ENCODE measurements around the gene RBFOX2. TPM values are rescaled to one million over a fixed set of nuclear protein-coding genes. Genes with fewer than 3 reads are reported as not detected.

RBFOX2 gene
- total RNA-seq, 4 donors from 2014 or later = 103 to 139 (median 108) TPM

DNA sequence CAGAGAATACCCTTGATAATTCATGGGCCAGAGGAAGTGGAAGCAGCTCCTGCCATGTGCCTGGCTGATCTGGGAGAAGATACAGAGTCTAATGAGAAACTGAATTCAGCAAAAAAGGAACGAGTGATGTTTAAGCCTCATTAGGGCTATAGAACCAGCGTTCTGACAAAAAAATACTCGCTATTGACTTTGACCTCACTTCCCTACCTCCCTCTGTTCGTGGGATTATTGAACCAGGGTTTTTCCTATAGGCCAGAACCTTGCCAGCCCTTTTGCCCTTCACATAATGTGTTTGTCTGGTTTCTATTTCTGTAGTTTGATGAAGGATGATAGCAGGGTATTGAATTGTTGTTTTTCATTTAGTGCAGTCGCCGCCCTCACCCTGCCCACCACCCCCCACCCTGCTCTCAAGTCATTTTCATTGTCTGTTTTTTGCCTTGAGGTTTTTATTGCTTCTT is 7.6 kb upstream of the RBFOX2 start:
- Histone ChIP-seq H3K27me3 (no peaks in the 10 kb centered on the region), H3K4me1 (no peaks in the 10 kb centered on the region), H3K36me3 (no peaks in the 10 kb centered on the region), H3K4me3 (replicated peaks in 1 of 3) (no peak overlapping the region), H3K9me3 (no peaks in the 10 kb centered on the region), H3K27ac (no peak overlapping the region)
- 60 to 64% methylated on average over 6 of the region's 6 CpGs for WGBS, 2 donors
- no peak for TF ChIP-seq POLR2A (IDR thresholded peaks at IDR 0.05)
- TF ChIP-seq, protein P1, sequence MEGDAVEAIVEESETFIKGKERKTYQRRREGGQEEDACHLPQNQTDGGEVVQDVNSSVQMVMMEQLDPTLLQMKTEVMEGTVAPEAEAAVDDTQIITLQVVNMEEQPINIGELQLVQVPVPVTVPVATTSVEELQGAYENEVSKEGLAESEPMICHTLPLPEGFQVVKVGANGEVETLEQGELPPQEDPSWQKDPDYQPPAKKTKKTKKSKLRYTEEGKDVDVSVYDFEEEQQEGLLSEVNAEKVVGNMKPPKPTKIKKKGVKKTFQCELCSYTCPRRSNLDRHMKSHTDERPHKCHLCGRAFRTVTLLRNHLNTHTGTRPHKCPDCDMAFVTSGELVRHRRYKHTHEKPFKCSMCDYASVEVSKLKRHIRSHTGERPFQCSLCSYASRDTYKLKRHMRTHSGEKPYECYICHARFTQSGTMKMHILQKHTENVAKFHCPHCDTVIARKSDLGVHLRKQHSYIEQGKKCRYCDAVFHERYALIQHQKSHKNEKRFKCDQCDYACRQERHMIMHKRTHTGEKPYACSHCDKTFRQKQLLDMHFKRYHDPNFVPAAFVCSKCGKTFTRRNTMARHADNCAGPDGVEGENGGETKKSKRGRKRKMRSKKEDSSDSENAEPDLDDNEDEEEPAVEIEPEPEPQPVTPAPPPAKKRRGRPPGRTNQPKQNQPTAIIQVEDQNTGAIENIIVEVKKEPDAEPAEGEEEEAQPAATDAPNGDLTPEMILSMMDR (IDR thresholded peaks at IDR 0.05) = no peak
- intact Hi-C loops (cut with DNase I) = no loop called here
- no peak for DNase-seq

DNA sequence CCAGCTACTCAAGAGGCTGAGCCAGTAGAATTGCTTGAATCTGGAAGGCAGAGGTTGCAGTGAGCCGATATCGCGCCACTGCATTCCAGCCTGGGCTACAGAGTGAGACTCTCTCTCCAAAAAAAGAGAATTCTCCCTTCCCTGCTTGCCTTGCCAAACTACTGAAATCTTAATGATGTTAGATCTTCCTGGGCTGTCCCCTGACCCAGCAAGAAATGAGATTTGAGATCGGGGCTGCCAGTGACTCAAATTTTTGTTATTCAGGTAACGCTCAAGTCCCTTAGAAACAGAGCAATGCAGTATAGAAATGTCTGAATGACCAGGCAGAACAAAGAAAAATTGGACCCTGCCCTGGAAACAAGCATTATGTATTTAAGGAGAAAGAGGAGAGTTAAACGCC is 4.0 kb upstream of the RBFOX2 start:
- no peak for DNase-seq
- peaks cover 0 to 7% of the 10 kb centered on the region in 2 donors for H3K4me1 ChIP-seq
- H3K4me3 ChIP-seq (replicated peaks in 1 of 3) = no peak overlapping the region
- no peaks in the 10 kb centered on the region for H3K27me3 ChIP-seq
- 93 to 97% methylated on average over 6 of the region's 6 CpGs for WGBS, 2 donors
- no peaks in the 10 kb centered on the region for H3K36me3 ChIP-seq
- no peaks in the 10 kb centered on the region for H3K9me3 ChIP-seq
- H3K27ac ChIP-seq = no peak overlapping the region
- no peak for TF ChIP-seq POLR2A (IDR thresholded peaks at IDR 0.05)
- TF ChIP-seq, protein P1 (IDR thresholded peaks at IDR 0.05) = no peak
- intact Hi-C loops (cut with DNase I) = no loop called here

DNA sequence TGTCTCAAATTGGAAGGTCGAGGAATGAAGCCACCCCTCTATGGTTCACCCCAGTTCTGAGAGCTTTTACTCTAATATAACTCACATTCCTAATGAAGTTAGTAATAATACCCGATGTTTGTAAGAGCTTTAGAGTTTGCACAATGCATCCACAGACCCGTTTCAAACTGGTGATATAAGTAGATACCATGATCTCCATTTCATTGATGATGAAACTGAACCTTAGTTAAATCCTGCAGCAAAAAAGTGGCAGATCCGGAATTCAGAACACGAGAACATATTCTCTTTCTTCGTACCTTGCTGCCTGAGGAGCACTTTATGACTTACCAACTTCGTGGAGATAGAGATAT is 757 bp upstream of the RBFOX2 start:
- intact Hi-C loops (cut with DNase I) = no loop called here
- no peak for TF ChIP-seq POLR2A (IDR thresholded peaks at IDR 0.05)
- TF ChIP-seq, protein P1 (IDR thresholded peaks at IDR 0.05) = no peak
- H3K4me1 ChIP-seq = peaks cover 15 to 19% of the 10 kb centered on the region in 2 donors
- peak overlapping the region in 1 of 3 donors; percentile 63 for H3K4me3 ChIP-seq (replicated peaks in 1 of 3)
- H3K9me3 ChIP-seq = no peaks in the 10 kb centered on the region
- WGBS, 2 donors = 36 to 55% methylated on average over 7 of the region's 7 CpGs
- peak overlapping the region in 2 of 3 donors; percentile 65 to 85 for H3K27ac ChIP-seq
- no peak for DNase-seq
- no peaks in the 10 kb centered on the region for H3K36me3 ChIP-seq
- H3K27me3 ChIP-seq = no peaks in the 10 kb centered on the region

DNA sequence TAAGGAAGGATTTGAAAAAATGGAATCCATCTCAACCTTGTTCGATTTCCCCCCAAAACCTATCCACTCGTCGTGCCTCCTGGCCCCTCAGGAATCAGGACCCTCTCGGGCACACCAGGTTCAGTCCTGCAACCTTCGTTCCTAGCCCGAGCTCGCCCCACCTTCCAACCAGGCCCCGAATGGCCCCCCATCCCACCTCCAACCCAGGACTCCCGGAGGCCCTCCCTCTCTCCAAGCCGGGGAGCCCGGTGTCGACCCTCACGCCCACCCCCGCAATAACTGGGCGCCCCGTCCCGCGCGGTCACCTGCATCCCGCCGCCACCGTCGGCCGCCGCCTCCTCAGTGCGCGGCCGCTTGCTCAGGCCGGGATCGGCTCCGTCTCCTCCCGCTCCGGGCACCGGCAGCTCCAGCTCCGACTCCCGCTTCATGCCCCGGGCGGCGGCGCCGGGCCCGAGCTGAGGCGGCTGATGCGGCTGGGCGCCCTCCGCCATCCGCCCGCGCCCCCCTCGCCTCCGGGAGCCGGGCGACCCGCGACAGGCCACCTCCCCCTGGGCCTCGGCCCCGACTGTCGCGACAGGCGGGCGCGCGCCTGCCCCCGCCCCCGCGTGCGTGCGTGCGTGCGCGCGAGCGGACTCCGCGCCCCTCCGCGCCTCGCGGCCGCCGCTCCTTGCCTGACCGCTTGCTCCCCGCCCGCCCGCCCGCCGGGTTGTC is 534 bp downstream of the RBFOX2 start:
- intact Hi-C loops (cut with DNase I) = no loop called here
- TF ChIP-seq, protein P1 (IDR thresholded peaks at IDR 0.05) = no peak
- peak in 1 of 2 donors; percentile 40 for TF ChIP-seq POLR2A (IDR thresholded peaks at IDR 0.05)
- H3K9me3 ChIP-seq = no peaks in the 10 kb centered on the region
- H3K4me1 ChIP-seq = peaks cover 20% of the 10 kb centered on the region in 2 donors
- H3K27ac ChIP-seq = peak overlapping the region; percentile 83 to 87 (median 85)
- no peaks in the 10 kb centered on the region for H3K36me3 ChIP-seq
- no peaks in the 10 kb centered on the region for H3K27me3 ChIP-seq
- 0% methylated on average over 4 to 10 of the region's 87 CpGs for WGBS, 2 donors
- DNase-seq = no peak
- H3K4me3 ChIP-seq (replicated peaks in 1 of 3) = peak overlapping the region; percentile 42 to 91 (median 63)

DNA sequence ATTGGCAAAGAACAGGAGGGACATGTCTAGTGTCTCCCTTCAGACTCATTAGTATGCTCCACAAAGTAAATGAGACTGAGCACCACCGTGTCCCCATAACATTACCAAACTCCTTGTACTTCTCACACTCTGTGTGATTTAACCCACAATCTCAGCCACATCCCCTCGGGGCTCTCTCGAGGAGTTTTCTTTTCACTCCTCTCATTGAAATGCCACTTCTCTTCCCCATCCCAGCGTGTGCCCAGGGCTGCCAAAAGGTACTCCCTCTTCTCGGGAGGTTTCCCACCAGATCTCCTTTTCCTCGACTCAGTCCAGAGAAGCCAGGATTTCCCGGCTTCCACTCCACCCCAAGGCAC is 1.1 kb downstream of the RBFOX2 start:
- peak overlapping the region; percentile 42 to 91 (median 63) for H3K4me3 ChIP-seq (replicated peaks in 1 of 3)
- H3K9me3 ChIP-seq = no peaks in the 10 kb centered on the region
- intact Hi-C loops (cut with DNase I) = no loop called here
- TF ChIP-seq POLR2A (IDR thresholded peaks at IDR 0.05) = no peak
- TF ChIP-seq, protein P1 (IDR thresholded peaks at IDR 0.05) = no peak
- 0 to 2% methylated on average over 7 of the region's 7 CpGs for WGBS, 2 donors
- peak; percentile 18 to 19 for DNase-seq
- no peaks in the 10 kb centered on the region for H3K27me3 ChIP-seq
- H3K4me1 ChIP-seq = peaks cover 25% of the 10 kb centered on the region in 2 donors
- H3K36me3 ChIP-seq = no peaks in the 10 kb centered on the region
- peak overlapping the region; percentile 83 to 87 (median 85) for H3K27ac ChIP-seq
